SK-MEL-5 (cell line): Measurements from ENCODE around the gene CC2D2A. TPM values are rescaled to one million over a fixed set of nuclear protein-coding genes. Genes with fewer than 3 reads are reported as not detected.
"Not testable (repeated sequence)": the region's sequence is repeated elsewhere in the genome, so short reads cannot be mapped to it uniquely, and the experiment has no call there.

ENCODE experiments used
- DNase-seq: peaks from one replicate; pipeline ENCODE4 v3.0.0-alpha.2; 2016; ENCODE audit warnings: low read depth, low spot score
- in situ Hi-C: cut with HindIII; loops from 2 replicates; pipeline ENCODE4 v1.10.0; 2016; ENCODE audit warnings: low sequenced_read_pairs, high pct_unique_total_duplicates, low pct_unique_long_range_greater_than_20kb
- total RNA-seq: library from RNA; depleted of rRNA; stranded (reverse); fragments of >200 nt; shearing (Covaris generic); gene quantifications from 2 replicates; pipeline ENCODE4 v1.2.3, GENCODE V29; 2014

Gene CC2D2A
- total RNA-seq, 1 experiment from 2014 or later, result 33.2 TPM

- in situ Hi-C loops, result no loop called here
- DNase-seq, result no peak
Observed at GRCh38 chr4:15575966-15576365, 106.3 kb downstream of the CC2D2A start.

- no peak for DNase-seq
- in situ Hi-C loops, result no loop called here
Observed at GRCh38 chr4:15577508-15577907, 107.8 kb downstream of the CC2D2A start.

GRCh38 chr4:15584785-15585184 is 115.1 kb downstream of the CC2D2A start:
- in situ Hi-C loops, result no loop called here
- no peak for DNase-seq

GRCh38 chr4:15585331-15585730 is 115.6 kb downstream of the CC2D2A start:
- DNase-seq, result no peak
- in situ Hi-C loops, result no loop called here

- in situ Hi-C loops, result no loop called here
- no peak for DNase-seq
Observed at GRCh38 chr4:15586066-15586465, 116.4 kb downstream of the CC2D2A start.

GRCh38 chr4:15587649-15588048 is 118.0 kb downstream of the CC2D2A start:
- no peak for DNase-seq
- in situ Hi-C loops, result no loop called here

GRCh38 chr4:15592799-15593198 is 123.1 kb downstream of the CC2D2A start:
- in situ Hi-C loops, result no loop called here
- DNase-seq, result no peak

GRCh38 chr4:15598644-15599043 is 129.0 kb downstream of the CC2D2A start:
- in situ Hi-C loops, result no loop called here

GRCh38 chr4:15600176-15600575 is 130.5 kb downstream of the CC2D2A start:
- DNase-seq, result no peak
- in situ Hi-C loops, result no loop called here

More at GRCh38 chr4:15598644-15599043, 129.0 kb downstream of the CC2D2A start:
- no peak for DNase-seq

GRCh38 chr4:15601862-15602261 is 132.2 kb downstream of the CC2D2A start:
- in situ Hi-C loops, result no loop called here
- DNase-seq, result no peak

GRCh38 chr4:15605537-15605936 is 135.9 kb downstream of the CC2D2A start:
- in situ Hi-C loops, result no loop called here

GRCh38 chr4:15610855-15611254 is 141.2 kb downstream of the CC2D2A start:
- DNase-seq, result no peak
- in situ Hi-C loops, result no loop called here

More at GRCh38 chr4:15605537-15605936, 135.9 kb downstream of the CC2D2A start:
- DNase-seq, result no peak

GRCh38 chr4:15612136-15612535 is 142.5 kb downstream of the CC2D2A start:
- in situ Hi-C loops, result no loop called here
- DNase-seq, result no peak

GRCh38 chr4:15614891-15615290 is 145.2 kb downstream of the CC2D2A start:
- DNase-seq, in situ Hi-C loops: not testable (repeated sequence)

- in situ Hi-C loops, DNase-seq: not testable (repeated sequence)
Observed at GRCh38 chr4:15617407-15617806, 147.7 kb downstream of the CC2D2A start.

GRCh38 chr4:15636818-15637217 is 167.1 kb downstream of the CC2D2A start:
- in situ Hi-C loops, result no loop called here
- peak; percentile 83 for DNase-seq

GRCh38 chr4:15638418-15638817 is 168.7 kb downstream of the CC2D2A start:
- in situ Hi-C loops, result no loop called here
- no peak for DNase-seq

GRCh38 chr4:15648600-15648999 is 178.9 kb downstream of the CC2D2A start:
- no peak for DNase-seq
- in situ Hi-C loops, result no loop called here

GRCh38 chr4:15649914-15650545 is 180.3 kb downstream of the CC2D2A start:
- in situ Hi-C loops, result no loop called here

More at GRCh38 chr4:15649914-15650545, 180.3 kb downstream of the CC2D2A start:
- peak; percentile 87 for DNase-seq
